ENCODE results near the gene TCEAL6.
A peak's percentile ranks its signal among the peaks of the same experiment; 100 is the strongest.
"Not testable (repeated sequence)": the region's sequence is repeated elsewhere in the genome, so short reads cannot be mapped to it uniquely, and the experiment has no call there.

Gene TCEAL6

GRCh38 chrX:102142274-102142673 is at the start of gene TCEAL6:
Gene TCEAL6 (minus strand): TSS chrX:102142481.
- not testable (repeated sequence) for H3K27ac ChIP-seq

- no peak for TF ChIP-seq ZFX (IDR thresholded peaks at IDR 0.05)
- no peak for TF ChIP-seq CTCF (conservative IDR thresholded peaks at IDR 0.05)
- no peak overlapping the region for H3K27ac ChIP-seq
Measured at GRCh38 chrX:102185967-102186720, 43.9 kb upstream of the TCEAL6 start.

GRCh38 chrX:102155806-102156179 is 13.5 kb upstream of the TCEAL6 start, which contains the start of gene BEX5:
Gene BEX5 (minus strand): TSS chrX:102155977. CDS start chrX:102154265, 1,712 bp downstream.
- H3K27ac ChIP-seq, result peak within 1 kb of the TSS; percentile 31; the same call in 1 of the 2 replicates
- no peak for TF ChIP-seq CTCF (conservative IDR thresholded peaks at IDR 0.05)
- TF ChIP-seq ZFX (IDR thresholded peaks at IDR 0.05), result no peak

- no peak for TF ChIP-seq ZFX (IDR thresholded peaks at IDR 0.05)
- TF ChIP-seq CTCF (conservative IDR thresholded peaks at IDR 0.05), result no peak
- H3K27ac ChIP-seq, result peak overlapping the region; percentile 31; the same call in 1 of the 2 replicates
Measured at GRCh38 chrX:102154900-102155805, 12.9 kb upstream of the TCEAL6 start.

- TF ChIP-seq ZFX (IDR thresholded peaks at IDR 0.05) (no peak), CTCF (conservative IDR thresholded peaks at IDR 0.05) (peak; percentile 39)
- no peak overlapping the region for H3K27ac ChIP-seq
Measured at GRCh38 chrX:102154218-102154860, 12.1 kb upstream of the TCEAL6 start.

- H3K27ac ChIP-seq, result not testable (repeated sequence)
Measured at GRCh38 chrX:102141631-102142030, 650 bp downstream of the TCEAL6 start.

GRCh38 chrX:102140876-102141275 is 1.4 kb downstream of the TCEAL6 start:
- H3K27ac ChIP-seq, result not testable (repeated sequence)

- no peak for TF ChIP-seq CTCF (conservative IDR thresholded peaks at IDR 0.05)
- no peak for TF ChIP-seq ZFX (IDR thresholded peaks at IDR 0.05)
- no peak overlapping the region for H3K27ac ChIP-seq
Measured at GRCh38 chrX:102138064-102138463, 4.2 kb downstream of the TCEAL6 start.

Data from C4-2B (cell line).